Measurements from ENCODE around the gene FBXL19. TPM values are rescaled to one million over a fixed set of nuclear protein-coding genes. Genes with fewer than 3 reads are reported as not detected.
"Not testable (repeated sequence)": the region's sequence is repeated elsewhere in the genome, so short reads cannot be mapped to it uniquely, and the experiment has no call there.

The FBXL19 gene
- total and polyA plus RNA-seq, 2 of the 8 experiments (the other 6 are each of a cell fraction or from before 2014, with no cell fraction given), result 47.2 to 72.2 TPM

DNA sequence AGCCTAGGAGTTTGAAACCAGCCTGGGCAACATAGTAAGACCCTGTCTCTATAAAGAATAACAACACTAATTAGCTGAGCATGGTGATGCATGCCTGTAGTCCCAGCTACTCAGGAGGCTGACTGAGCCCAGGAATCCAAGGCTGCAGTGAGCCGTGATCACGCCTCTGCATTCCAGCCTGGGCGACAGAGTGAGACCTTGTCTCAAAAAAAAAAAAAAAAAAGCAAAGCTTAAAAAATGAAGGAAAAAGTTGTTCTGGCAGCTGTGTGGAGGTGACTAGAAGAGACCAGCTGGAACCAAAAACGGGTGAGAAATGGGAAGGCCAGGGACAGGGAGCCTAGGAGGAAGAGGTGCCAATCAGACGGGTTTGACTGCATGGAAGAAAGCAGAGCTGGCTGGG, 33.7 kb upstream of the FBXL19 start (continued):
- TF ChIP-seq SUZ12 (IDR thresholded peaks at IDR 0.05; ENCODE audit: low read length), result no peak
- TF ChIP-seq TAF7 (optimal IDR thresholded peaks at IDR 0.05; ENCODE audit: borderline replicate concordance, low read depth, low read length), result no peak
- TF ChIP-seq, protein P1, sequence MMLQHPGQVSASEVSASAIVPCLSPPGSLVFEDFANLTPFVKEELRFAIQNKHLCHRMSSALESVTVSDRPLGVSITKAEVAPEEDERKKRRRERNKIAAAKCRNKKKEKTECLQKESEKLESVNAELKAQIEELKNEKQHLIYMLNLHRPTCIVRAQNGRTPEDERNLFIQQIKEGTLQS (IDR thresholded peaks at IDR 0.05; ENCODE audit: insufficient read depth, low read depth, low read length), result no peak
- no peak for TF ChIP-seq CBX8 (IDR thresholded peaks at IDR 0.05; ENCODE audit: borderline replicate concordance, low read depth, low read length)
- no peak for TF ChIP-seq SP4 (IDR thresholded peaks at IDR 0.05; ENCODE audit: low read length)
- no peak for TF ChIP-seq CTBP2 (IDR thresholded peaks at IDR 0.05; ENCODE audit: borderline replicate concordance, insufficient read depth, insufficient read length, low read length)
- no peak for TF ChIP-seq RAD21 (IDR thresholded peaks at IDR 0.05 in 1 of 2, conservative IDR thresholded peaks at IDR 0.05 in 1 of 2; ENCODE audit: low read depth in 2 of 2, low read length in 2 of 2)

DNA sequence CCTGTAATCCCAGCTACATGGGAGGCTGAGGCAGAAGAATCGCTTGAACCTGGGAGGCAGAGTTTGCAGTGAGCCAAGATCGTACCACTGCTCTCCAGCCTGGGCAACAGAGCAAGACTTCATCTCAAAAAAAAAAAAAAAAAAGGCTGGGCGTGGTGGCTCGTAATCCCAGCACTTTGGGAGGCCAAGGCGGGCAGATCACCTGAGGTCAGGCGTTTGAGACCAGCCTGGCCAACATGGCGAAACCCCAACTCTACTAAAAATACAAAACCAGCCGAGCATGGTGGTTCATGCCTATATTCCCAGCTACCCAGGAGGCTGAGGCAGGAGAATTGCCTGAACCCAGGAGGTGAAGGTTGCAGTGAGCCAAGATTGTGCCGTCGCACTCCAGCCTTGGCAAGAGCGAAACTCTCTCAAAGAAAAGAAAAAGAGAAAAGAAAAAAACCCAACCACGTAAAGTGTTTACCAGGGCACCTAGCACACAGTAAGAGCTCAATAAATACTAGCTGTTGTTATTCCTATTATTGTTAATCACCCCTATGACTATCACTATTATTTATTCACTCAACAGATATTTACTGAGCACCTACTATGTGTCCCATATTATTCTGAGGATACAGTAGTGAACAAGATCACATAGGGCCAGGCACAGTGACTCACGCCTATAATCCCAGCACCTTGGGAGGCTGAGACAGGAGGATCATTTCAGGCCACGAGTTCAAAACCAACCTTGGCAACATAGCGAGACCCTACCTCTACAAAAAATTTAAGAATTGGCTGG, 32.1 kb upstream of the FBXL19 start:
- not testable (repeated sequence) for H3K79me1 ChIP-seq (ENCODE audit: low read depth, low read length); H3K4me3 ChIP-seq (ENCODE audit: extremely low read depth in 1 of 4, insufficient read depth in 2 of 4, low read depth in 3 of 4, low read length in 4 of 4); H3K27ac ChIP-seq (ENCODE audit: low read depth, low read length); H4K8ac ChIP-seq (ENCODE audit: extremely low read depth, insufficient read depth, low read length); H4K91ac ChIP-seq (replicated peaks; ENCODE audit: insufficient read length, low read length); H3K56ac ChIP-seq (replicated peaks; ENCODE audit: insufficient read length, low read depth, low read length); H3K79me2 ChIP-seq (ENCODE audit: control insufficient read depth in 1 of 2, insufficient read depth in 2 of 2, low read length in 2 of 2); H3K23ac ChIP-seq (ENCODE audit: insufficient read length); H2BK120ac ChIP-seq (replicated peaks; ENCODE audit: low read depth, low read length); H2BK12ac ChIP-seq (ENCODE audit: low read depth, low read length); FAIRE-seq; H2BK20ac ChIP-seq (ENCODE audit: low read length); H4K5ac ChIP-seq (ENCODE audit: insufficient read length, low read depth, low read length); H2BK15ac ChIP-seq (ENCODE audit: low read length); H3K4ac ChIP-seq (replicated peaks; ENCODE audit: insufficient read length, low read depth, low read length); H2BK5ac ChIP-seq (ENCODE audit: low read depth, low read length); H3K9ac ChIP-seq (replicated peaks in 1 of 4; ENCODE audit: extremely low read depth in 1 of 4, low read depth in 3 of 4, low read length in 3 of 4); H4K20me1 ChIP-seq (replicated peaks in 1 of 2; ENCODE audit: control insufficient read depth in 1 of 2, insufficient read depth in 2 of 2, low read length in 2 of 2); H2AFZ ChIP-seq (ENCODE audit: low read length); H3K9me3 ChIP-seq (ENCODE audit: insufficient read depth in 2 of 2, low read depth in 1 of 2, low read length in 1 of 2); H3K36me3 ChIP-seq (ENCODE audit: control insufficient read depth in 2 of 4, insufficient read depth in 4 of 4, low read length in 3 of 4); DNase-seq (ENCODE audit: low read depth in 1 of 2, low spot score in 2 of 2); H3K14ac ChIP-seq (ENCODE audit: insufficient read length); H3K18ac ChIP-seq (ENCODE audit: extremely low read depth, low read length); H2AK5ac ChIP-seq (ENCODE audit: low read depth, low read length); H3K4me2 ChIP-seq (ENCODE audit: insufficient read depth in 1 of 2, low read depth in 2 of 2, low read length in 2 of 2)
- POLR2A ChIA-PET (ENCODE audit: partially characterized antibody), result interaction anchor here (1.3 to 3.9 kb wide), 5 partner anchors 10 to 16 kb away, joined by 4 to 25 read pairs (median 4); no protein-coding TSS in a partner anchor
- peaks cover 0 to 13% (median 7%) of the 10 kb centered on the region in 4 experiments; a peak in 5 of 7 replicates for H3K27me3 ChIP-seq (replicated peaks in 1 of 4; ENCODE audit: control insufficient read depth in 3 of 4, extremely low read depth in 1 of 4, insufficient read depth in 3 of 4, low read length in 3 of 4)
- CTCF ChIA-PET (ENCODE audit: partially characterized antibody), result interaction anchor here (0.6 to 3.2 kb wide), 5 partner anchors 10 to 104 kb away, joined by 3 to 16 read pairs (median 3); partner anchors contain the start of gene ZNF629
- H3K23me2 ChIP-seq (ENCODE audit: low read depth, low read length), result peaks cover 13% of the 10 kb centered on the region
- WGBS, 2 experiments (ENCODE audit: extremely low coverage in 1 of 2, insufficient coverage in 1 of 2, insufficient read length in 1 of 2, insufficient replicate concordance in 2 of 2, low coverage in 1 of 2, low lambda C conversion rate in 2 of 2, missing lambda C conversion rate in 1 of 2), result 88% methylated on average over 15 of the region's 15 CpGs; no CpG with 5 or more reads in 1 of the 2 experiments
- peaks cover 4 to 13% (median 12%) of the 10 kb centered on the region in 4 experiments for H3K4me1 ChIP-seq (replicated peaks in 1 of 4; ENCODE audit: control insufficient read depth in 3 of 4, insufficient read depth in 4 of 4, low read length in 3 of 4)
